ENCODE measurements around the gene C10orf67. TPM values are rescaled to one million over a fixed set of nuclear protein-coding genes. Genes with fewer than 3 reads are reported as not detected.

The C10orf67 gene
- total and polyA plus RNA-seq, 2 experiments from 2014 or later = 0.16 TPM; not detected in 1

DNA sequence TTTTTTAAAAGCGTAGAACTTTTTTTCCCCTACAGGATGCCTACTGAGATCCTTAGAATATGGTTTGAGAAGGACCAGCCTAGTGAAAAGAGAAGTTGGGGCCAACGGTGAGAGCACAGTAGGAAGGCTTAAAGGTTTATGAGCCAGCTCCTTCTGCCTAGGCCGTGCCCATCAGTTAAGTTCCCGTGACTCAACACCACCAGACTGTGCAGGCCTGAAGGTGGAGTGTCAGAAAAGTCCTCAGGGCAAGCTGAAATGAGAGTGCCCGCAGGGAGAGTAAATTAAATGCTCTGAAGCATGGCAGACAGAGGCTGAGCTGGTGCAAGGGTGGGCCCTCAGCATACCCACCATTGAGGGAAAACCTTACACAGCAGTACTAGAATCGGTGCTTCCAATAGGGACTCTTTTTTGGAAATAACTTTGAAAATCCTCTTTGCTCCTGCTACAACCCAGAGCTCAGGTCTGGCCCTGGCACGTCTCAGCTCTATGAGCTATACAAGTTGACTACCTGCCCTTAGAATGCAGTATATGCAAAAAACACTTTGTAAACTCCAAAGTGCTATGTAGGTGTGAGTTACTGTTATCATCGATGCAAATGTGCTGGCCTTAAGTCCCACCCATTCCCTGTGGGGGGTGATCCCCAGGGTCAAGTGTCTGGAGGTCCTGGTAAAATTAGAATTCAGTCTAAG is 15.2 kb upstream of the C10orf67 start:
- no peak overlapping the region for H3K27ac Mint-ChIP-seq
- no peaks in the 10 kb centered on the region for H3K9me3 Mint-ChIP-seq
- Histone ChIP-seq H4K20me1 (replicated peaks; ENCODE audit: insufficient read depth) (no peaks in the 10 kb centered on the region), H3F3A (replicated peaks; ENCODE audit: low read depth) (no peaks in the 10 kb centered on the region), H3K4me3 (no peak overlapping the region), H2AFZ (no peak overlapping the region), H3K4me2 (no peak overlapping the region), H3K4me1 (ENCODE audit: insufficient read depth) (no peaks in the 10 kb centered on the region), H3K27ac (ENCODE audit: low read depth) (no peak overlapping the region), H3K36me3 (ENCODE audit: insufficient read depth) (no peaks in the 10 kb centered on the region), H3K9me2 (ENCODE audit: insufficient read depth) (no peaks in the 10 kb centered on the region), H3K27me3 (ENCODE audit: insufficient read depth) (no peaks in the 10 kb centered on the region), H3K79me2 (replicated peaks; ENCODE audit: insufficient read depth) (no peaks in the 10 kb centered on the region)
- TF ChIP-seq CREB1 (CRISPR knock-in tag; IDR thresholded peaks at IDR 0.05; ENCODE audit: low read depth) (no peak), EZH2 (IDR thresholded peaks at IDR 0.05; ENCODE audit: low read depth, unreplicated experiment) (no peak), ZNF114 (CRISPR knock-in tag; IDR thresholded peaks at IDR 0.05) (no peak), EZH2phosphoT487 (IDR thresholded peaks at IDR 0.05; ENCODE audit: unreplicated experiment) (no peak), NANOG (IDR thresholded peaks at IDR 0.05; ENCODE audit: borderline replicate concordance) (no peak), POLR2AphosphoS5 (IDR thresholded peaks at IDR 0.05; ENCODE audit: low read depth) (no peak), ZNF331 (CRISPR knock-in tag; IDR thresholded peaks at IDR 0.05; ENCODE audit: low read depth) (no peak), STAT1 (IDR thresholded peaks at IDR 0.05; ENCODE audit: unreplicated experiment) (no peak), JUNB (IDR thresholded peaks at IDR 0.05; ENCODE audit: unreplicated experiment) (no peak)
- TF ChIP-seq, protein P1, sequence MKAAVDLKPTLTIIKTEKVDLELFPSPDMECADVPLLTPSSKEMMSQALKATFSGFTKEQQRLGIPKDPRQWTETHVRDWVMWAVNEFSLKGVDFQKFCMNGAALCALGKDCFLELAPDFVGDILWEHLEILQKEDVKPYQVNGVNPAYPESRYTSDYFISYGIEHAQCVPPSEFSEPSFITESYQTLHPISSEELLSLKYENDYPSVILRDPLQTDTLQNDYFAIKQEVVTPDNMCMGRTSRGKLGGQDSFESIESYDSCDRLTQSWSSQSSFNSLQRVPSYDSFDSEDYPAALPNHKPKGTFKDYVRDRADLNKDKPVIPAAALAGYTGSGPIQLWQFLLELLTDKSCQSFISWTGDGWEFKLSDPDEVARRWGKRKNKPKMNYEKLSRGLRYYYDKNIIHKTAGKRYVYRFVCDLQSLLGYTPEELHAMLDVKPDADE (IDR thresholded peaks at IDR 0.05) = no peak
- TF ChIP-seq, protein P2, sequence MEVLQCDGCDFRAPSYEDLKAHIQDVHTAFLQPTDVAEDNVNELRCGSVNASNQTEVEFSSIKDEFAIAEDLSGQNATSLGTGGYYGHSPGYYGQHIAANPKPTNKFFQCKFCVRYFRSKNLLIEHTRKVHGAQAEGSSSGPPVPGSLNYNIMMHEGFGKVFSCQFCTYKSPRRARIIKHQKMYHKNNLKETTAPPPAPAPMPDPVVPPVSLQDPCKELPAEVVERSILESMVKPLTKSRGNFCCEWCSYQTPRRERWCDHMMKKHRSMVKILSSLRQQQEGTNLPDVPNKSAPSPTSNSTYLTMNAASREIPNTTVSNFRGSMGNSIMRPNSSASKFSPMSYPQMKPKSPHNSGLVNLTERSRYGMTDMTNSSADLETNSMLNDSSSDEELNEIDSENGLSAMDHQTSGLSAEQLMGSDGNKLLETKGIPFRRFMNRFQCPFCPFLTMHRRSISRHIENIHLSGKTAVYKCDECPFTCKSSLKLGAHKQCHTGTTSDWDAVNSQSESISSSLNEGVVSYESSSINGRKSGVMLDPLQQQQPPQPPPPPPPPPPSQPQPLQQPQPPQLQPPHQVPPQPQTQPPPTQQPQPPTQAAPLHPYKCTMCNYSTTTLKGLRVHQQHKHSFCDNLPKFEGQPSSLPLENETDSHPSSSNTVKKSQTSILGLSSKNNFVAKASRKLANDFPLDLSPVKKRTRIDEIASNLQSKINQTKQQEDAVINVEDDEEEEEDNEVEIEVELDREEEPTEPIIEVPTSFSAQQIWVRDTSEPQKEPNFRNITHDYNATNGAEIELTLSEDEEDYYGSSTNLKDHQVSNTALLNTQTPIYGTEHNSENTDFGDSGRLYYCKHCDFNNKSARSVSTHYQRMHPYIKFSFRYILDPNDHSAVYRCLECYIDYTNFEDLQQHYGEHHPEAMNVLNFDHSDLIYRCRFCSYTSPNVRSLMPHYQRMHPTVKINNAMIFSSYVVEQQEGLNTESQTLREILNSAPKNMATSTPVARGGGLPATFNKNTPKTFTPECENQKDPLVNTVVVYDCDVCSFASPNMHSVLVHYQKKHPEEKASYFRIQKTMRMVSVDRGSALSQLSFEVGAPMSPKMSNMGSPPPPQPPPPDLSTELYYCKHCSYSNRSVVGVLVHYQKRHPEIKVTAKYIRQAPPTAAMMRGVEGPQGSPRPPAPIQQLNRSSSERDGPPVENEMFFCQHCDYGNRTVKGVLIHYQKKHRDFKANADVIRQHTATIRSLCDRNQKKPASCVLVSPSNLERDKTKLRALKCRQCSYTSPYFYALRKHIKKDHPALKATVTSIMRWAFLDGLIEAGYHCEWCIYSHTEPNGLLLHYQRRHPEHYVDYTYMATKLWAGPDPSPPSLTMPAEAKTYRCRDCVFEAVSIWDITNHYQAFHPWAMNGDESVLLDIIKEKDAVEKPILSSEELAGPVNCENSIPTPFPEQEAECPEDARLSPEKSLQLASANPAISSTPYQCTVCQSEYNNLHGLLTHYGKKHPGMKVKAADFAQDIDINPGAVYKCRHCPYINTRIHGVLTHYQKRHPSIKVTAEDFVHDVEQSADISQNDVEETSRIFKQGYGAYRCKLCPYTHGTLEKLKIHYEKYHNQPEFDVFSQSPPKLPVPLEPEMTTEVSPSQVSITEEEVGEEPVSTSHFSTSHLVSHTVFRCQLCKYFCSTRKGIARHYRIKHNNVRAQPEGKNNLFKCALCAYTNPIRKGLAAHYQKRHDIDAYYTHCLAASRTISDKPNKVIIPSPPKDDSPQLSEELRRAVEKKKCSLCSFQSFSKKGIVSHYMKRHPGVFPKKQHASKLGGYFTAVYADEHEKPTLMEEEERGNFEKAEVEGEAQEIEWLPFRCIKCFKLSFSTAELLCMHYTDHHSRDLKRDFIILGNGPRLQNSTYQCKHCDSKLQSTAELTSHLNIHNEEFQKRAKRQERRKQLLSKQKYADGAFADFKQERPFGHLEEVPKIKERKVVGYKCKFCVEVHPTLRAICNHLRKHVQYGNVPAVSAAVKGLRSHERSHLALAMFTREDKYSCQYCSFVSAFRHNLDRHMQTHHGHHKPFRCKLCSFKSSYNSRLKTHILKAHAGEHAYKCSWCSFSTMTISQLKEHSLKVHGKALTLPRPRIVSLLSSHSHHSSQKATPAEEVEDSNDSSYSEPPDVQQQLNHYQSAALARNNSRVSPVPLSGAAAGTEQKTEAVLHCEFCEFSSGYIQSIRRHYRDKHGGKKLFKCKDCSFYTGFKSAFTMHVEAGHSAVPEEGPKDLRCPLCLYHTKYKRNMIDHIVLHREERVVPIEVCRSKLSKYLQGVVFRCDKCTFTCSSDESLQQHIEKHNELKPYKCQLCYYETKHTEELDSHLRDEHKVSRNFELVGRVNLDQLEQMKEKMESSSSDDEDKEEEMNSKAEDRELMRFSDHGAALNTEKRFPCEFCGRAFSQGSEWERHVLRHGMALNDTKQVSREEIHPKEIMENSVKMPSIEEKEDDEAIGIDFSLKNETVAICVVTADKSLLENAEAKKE (CRISPR knock-in tag; IDR thresholded peaks at IDR 0.05) = no peak
- TF ChIP-seq, protein P3, sequence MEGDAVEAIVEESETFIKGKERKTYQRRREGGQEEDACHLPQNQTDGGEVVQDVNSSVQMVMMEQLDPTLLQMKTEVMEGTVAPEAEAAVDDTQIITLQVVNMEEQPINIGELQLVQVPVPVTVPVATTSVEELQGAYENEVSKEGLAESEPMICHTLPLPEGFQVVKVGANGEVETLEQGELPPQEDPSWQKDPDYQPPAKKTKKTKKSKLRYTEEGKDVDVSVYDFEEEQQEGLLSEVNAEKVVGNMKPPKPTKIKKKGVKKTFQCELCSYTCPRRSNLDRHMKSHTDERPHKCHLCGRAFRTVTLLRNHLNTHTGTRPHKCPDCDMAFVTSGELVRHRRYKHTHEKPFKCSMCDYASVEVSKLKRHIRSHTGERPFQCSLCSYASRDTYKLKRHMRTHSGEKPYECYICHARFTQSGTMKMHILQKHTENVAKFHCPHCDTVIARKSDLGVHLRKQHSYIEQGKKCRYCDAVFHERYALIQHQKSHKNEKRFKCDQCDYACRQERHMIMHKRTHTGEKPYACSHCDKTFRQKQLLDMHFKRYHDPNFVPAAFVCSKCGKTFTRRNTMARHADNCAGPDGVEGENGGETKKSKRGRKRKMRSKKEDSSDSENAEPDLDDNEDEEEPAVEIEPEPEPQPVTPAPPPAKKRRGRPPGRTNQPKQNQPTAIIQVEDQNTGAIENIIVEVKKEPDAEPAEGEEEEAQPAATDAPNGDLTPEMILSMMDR (conservative IDR thresholded peaks at IDR 0.05; ENCODE audit: low read depth in 2 of 2) = no peak
- TF ChIP-seq, protein P4, sequence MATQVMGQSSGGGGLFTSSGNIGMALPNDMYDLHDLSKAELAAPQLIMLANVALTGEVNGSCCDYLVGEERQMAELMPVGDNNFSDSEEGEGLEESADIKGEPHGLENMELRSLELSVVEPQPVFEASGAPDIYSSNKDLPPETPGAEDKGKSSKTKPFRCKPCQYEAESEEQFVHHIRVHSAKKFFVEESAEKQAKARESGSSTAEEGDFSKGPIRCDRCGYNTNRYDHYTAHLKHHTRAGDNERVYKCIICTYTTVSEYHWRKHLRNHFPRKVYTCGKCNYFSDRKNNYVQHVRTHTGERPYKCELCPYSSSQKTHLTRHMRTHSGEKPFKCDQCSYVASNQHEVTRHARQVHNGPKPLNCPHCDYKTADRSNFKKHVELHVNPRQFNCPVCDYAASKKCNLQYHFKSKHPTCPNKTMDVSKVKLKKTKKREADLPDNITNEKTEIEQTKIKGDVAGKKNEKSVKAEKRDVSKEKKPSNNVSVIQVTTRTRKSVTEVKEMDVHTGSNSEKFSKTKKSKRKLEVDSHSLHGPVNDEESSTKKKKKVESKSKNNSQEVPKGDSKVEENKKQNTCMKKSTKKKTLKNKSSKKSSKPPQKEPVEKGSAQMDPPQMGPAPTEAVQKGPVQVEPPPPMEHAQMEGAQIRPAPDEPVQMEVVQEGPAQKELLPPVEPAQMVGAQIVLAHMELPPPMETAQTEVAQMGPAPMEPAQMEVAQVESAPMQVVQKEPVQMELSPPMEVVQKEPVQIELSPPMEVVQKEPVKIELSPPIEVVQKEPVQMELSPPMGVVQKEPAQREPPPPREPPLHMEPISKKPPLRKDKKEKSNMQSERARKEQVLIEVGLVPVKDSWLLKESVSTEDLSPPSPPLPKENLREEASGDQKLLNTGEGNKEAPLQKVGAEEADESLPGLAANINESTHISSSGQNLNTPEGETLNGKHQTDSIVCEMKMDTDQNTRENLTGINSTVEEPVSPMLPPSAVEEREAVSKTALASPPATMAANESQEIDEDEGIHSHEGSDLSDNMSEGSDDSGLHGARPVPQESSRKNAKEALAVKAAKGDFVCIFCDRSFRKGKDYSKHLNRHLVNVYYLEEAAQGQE (IDR thresholded peaks at IDR 0.05; ENCODE audit: unreplicated experiment) = no peak
- no peaks in the 10 kb centered on the region for H3K4me1 Mint-ChIP-seq
- H3K4me3 Mint-ChIP-seq = no peak overlapping the region
- H3K27me3 Mint-ChIP-seq (ENCODE audit: insufficient read depth, low read depth, poor library complexity) = no peaks in the 10 kb centered on the region
- DNase-seq (ENCODE audit: low spot score) = no peak
- no peaks in the 10 kb centered on the region for H3K36me3 Mint-ChIP-seq (ENCODE audit: low read depth)
- ATAC-seq = no peak
